ENCODE data around the gene SLIT1.

GRCh38 chr10:96971324-96971723, 214.4 kb downstream of the SLIT1 start:
- TF ChIP-seq POLR2AphosphoS5 (IDR thresholded peaks at IDR 0.05; ENCODE audit: insufficient read depth in 1 of 2, low read depth in 1 of 2): no peak
- TF ChIP-seq, protein P1, sequence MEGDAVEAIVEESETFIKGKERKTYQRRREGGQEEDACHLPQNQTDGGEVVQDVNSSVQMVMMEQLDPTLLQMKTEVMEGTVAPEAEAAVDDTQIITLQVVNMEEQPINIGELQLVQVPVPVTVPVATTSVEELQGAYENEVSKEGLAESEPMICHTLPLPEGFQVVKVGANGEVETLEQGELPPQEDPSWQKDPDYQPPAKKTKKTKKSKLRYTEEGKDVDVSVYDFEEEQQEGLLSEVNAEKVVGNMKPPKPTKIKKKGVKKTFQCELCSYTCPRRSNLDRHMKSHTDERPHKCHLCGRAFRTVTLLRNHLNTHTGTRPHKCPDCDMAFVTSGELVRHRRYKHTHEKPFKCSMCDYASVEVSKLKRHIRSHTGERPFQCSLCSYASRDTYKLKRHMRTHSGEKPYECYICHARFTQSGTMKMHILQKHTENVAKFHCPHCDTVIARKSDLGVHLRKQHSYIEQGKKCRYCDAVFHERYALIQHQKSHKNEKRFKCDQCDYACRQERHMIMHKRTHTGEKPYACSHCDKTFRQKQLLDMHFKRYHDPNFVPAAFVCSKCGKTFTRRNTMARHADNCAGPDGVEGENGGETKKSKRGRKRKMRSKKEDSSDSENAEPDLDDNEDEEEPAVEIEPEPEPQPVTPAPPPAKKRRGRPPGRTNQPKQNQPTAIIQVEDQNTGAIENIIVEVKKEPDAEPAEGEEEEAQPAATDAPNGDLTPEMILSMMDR (IDR thresholded peaks at IDR 0.05): no peak
